Kidney capillary endothelial cell (primary cell): ENCODE data around the gene RNF126.

Source experiments
- DNase-seq: peaks from one replicate; pipeline ENCODE4 v3.0.0-alpha.2; 2018; ENCODE audit warnings: low spot score

Gene RNF126

GRCh38 chr19:662207-662961 lies 630 bp downstream of the RNF126 start:
- DNase-seq = peak; percentile 23

- no peak for DNase-seq
Observed at GRCh38 chr19:661427-662196, 1.4 kb downstream of the RNF126 start.

- no peak for DNase-seq
Observed at GRCh38 chr19:660793-661426, 2.1 kb downstream of the RNF126 start.

- DNase-seq = no peak
Observed at GRCh38 chr19:658916-659839, 3.8 kb downstream of the RNF126 start.

GRCh38 chr19:658059-658839 lies 4.8 kb downstream of the RNF126 start:
- no peak for DNase-seq

- no peak for DNase-seq
Observed at GRCh38 chr19:657611-658010, 5.4 kb downstream of the RNF126 start.

- DNase-seq = no peak
Observed at GRCh38 chr19:656751-657559, 6.1 kb downstream of the RNF126 start.

GRCh38 chr19:655691-656090 lies 7.3 kb downstream of the RNF126 start:
- no peak for DNase-seq

- DNase-seq = no peak
Observed at GRCh38 chr19:653425-653824, 9.6 kb downstream of the RNF126 start.

- DNase-seq = no peak
Observed at GRCh38 chr19:652467-653389, 10.3 kb downstream of the RNF126 start.

- no peak for DNase-seq
Observed at GRCh38 chr19:651991-652390, 11.0 kb downstream of the RNF126 start.

- DNase-seq = no peak
Observed at GRCh38 chr19:651114-651818, 11.7 kb downstream of the RNF126 start.

GRCh38 chr19:650121-650520 lies 12.9 kb downstream of the RNF126 start:
- DNase-seq = no peak

GRCh38 chr19:648904-649801 lies 13.9 kb downstream of the RNF126 start:
- no peak for DNase-seq

- DNase-seq = no peak
Observed at GRCh38 chr19:648305-648704, 14.7 kb downstream of the RNF126 start.

GRCh38 chr19:647566-648284 lies 15.3 kb downstream of the RNF126 start:
- DNase-seq = no peak
